HG02970 (cell line): ENCODE data around the gene CCSER1.
"Not testable (repeated sequence)": the region's sequence is repeated elsewhere in the genome, so short reads cannot be mapped to it uniquely, and the experiment has no call there.

Experiments used
- ATAC-seq: cut with Tn5 transposase; IDR thresholded peaks from one replicate; pipeline ENCODE4 v1.9.1; 2021; ENCODE audit warnings: mild to moderate bottlenecking, moderate library complexity, moderate number of reproducible peaks; ENCODE audit not compliant: unreplicated experiment, low FRiP score

Gene CCSER1

DNA sequence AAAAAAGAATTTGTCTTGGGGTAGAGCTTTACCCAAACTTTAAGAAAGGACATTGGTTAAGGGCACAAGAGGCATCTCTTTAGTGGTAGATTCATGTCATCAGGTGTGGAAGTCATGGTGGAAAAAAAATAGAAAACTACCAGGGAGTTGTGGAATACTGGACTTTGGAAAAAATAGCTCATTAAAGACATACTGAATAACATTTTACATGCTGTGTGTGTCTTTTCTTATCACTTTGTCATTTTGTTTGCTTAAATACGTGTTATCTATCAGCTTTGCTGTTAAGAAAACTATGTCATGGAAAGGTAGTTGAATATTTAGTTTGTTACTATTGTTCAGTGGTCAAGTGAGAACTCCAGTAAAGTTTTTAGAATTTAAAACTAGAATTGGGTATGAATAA is 147.0 kb downstream of the CCSER1 start:
- ATAC-seq, result no peak

DNA sequence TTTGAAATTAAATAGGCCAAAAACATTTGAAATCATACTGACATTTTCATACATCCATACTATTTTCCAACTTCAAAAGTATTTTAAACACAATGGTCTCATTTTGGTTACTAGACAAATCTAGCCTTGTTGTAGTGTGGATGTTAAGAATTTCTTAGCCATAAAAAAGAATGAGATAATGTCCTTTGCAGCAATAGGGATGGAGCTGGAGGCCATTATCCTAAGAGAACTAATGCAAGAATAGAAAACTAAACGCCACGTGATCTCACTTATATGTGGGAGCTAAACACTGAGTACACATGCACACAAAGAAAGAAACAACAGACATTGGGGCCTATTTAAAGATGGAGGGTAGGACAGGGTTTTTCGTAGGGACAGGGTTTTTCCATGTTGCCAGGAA is 153.8 kb downstream of the CCSER1 start:
- no peak for ATAC-seq

DNA sequence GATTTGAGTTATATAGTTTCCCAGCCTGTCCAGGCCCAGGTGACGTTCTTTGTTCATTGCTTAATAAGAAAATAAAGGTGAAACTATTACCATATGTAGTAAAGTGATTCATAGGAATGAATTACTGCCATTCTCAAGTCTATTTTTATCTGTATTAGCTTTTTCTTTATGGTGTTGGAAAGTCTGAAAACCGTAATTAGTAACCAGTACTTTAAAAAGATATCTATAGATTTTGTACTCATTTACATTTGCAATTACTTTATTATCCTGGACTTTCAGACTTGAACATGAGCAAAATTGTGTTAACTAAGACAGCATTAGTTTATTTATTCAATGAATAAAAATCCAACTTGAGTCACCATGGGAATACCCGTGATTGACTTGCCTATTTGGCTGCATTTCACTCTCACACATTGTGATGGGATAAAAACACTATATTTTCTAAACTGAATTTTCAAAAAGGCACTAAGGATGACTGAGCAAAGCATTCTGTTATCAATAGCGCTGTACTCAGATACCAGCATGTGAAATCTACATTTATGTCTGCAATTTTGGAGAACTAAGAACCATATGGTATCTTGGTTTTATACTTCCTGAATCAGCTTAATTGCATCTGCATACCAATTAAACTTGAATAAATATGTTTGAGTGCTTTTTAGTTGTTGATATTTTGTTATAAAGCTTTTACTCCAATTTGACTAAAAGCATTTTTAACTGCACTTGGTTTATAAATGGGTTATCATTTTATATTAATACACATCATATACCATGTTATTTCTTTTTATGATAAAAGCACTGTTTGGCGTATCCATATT is 154.6 kb downstream of the CCSER1 start:
- ATAC-seq, result no peak

DNA sequence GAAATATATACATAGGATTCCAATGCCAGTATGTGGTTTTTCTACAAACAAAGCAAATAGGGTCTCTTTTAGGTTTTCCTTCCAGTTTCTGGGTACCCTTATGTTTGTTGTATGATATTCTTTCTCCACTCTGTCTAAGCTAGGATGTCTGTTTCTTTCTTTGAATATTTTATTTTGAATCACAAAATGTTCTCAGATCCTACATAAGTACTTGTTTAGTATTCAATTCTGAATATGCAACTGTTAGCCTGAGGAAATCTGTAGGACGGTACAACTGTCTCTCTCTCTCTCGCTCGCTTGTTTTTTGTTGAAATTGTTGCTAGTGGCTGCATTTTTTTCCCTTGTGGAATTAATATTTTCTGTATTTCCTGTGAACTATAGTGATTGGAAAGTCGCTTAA is 163.2 kb downstream of the CCSER1 start:
- no peak for ATAC-seq

DNA sequence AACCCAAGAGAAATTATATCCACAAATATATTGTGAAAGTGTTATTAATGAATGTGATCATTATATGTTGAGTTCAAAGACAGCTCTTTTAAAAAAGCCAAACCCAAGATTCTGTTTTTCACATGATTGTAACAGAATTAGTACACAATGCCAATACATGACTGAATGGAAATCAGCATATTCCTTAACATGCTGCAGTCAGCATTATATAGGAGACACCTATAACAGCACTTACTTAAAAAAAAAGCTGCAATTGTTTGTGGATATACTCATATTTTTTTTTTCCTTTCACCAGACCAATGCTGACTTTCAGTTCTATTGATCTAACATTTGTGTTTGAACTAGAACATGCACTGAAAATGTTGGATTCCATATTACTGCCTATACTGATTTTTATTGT is 165.2 kb downstream of the CCSER1 start:
- ATAC-seq, result no peak

DNA sequence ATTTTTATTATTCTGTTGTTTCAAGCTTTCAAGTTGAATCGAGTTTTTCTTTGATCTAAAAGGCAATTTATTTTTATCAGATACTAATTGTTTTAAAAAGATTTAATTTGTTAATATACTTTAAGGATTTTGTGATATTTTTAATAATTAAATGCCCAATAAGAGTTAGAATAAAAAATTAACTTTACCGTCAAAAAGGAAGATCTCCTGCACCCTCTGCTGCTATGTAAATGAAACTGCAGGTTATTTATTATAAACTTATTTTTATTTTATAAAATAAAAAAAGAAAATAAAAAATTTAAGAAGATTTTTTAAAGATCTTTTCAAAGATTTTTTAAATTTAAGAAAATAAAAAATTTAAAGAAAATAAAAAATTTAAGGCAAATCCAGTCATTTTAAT is 166.1 kb downstream of the CCSER1 start:
- ATAC-seq, result no peak

DNA sequence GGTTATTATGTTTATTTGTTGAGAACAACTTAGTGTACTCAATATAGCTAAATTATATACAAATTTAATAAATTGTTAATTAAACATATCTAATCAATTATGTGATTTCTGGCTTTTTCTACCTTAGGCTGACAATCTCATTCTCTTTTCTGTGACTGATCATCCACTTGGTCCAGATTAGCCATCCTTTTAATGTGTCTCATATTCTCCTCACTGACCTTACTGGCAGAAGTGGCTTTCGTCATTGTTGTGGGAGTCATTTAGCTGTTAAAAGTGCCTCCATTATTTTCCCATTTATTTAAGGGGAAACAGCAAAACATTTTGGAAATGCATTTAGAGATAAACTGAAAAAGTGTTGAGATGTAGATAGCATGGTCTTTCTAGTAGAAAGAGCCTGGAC is 172.2 kb downstream of the CCSER1 start:
- no peak for ATAC-seq

DNA sequence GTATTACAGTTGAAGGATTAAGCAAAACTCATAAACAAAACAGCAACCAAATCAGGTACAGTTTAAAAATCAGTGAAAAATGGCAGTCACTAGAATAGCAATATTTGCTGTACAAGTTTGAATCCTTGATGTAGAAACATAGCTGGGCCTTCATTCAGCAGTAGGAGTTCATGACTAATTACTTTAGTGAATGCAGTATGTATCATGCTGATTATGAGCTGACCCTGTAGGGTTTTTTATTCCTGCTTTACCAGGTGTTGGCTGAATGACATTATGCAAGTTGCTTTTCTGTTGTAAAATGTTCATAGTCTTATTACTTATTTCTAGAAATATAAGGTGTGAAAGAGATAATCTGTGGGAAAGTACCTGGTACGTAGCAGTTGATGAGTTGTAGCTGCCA is 179.6 kb downstream of the CCSER1 start:
- no peak for ATAC-seq

DNA sequence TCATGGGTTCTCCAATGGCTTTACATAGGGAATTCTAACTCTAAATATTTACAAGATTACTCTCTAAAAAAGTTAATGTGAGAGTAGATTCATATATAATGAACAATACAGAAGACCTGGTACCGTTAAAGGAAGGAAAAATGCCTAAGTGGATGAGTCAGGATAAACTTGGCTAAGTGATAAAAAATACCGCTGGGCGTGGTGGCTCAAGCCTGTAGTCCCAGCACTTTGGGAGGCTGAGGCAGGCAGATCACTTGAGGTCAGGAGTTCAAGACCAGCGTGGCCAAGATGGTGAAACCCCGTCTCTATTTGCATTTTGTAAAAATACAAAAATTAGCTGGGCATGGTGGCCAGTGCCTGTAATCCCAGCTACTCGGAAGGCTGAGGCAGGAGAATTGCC is 189.9 kb downstream of the CCSER1 start:
- not testable (repeated sequence) for ATAC-seq

DNA sequence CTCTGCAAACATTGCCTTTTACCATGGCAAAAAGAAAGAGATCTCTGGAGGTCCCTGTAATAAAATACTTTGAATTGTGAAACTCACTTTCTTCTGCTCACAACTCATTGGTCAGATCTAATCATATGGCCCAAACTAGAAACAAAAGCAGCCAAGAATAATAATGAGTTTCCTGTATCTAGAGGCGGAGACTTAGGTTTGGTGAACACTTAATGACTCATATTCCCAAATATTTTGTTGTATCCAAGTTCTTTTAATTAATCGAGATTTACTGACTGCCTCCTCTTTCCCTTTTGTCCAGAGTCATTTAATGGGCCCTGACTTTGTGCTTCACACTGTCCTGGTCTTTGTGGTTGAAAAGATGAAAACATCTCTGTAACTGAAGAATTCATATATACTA is 190.6 kb downstream of the CCSER1 start:
- no peak for ATAC-seq

DNA sequence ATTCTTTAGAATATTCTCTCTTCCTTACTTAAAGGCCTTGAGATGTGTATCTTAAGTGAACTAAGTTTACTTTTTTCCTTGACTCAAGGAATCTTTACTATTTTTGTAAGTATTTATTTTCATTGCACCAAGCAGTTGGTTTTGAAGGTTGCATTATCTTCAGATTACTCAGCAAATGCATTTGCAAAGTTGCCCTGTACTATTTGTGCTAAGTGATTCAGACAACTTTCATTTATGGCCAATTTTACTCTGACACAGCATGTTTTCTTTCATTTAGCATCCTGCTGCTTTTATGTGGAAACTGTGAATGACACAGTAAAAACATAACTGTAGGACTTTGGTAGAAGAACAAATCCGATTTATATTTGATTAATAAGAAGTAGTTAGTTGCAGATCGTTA is 191.0 kb downstream of the CCSER1 start:
- no peak for ATAC-seq

DNA sequence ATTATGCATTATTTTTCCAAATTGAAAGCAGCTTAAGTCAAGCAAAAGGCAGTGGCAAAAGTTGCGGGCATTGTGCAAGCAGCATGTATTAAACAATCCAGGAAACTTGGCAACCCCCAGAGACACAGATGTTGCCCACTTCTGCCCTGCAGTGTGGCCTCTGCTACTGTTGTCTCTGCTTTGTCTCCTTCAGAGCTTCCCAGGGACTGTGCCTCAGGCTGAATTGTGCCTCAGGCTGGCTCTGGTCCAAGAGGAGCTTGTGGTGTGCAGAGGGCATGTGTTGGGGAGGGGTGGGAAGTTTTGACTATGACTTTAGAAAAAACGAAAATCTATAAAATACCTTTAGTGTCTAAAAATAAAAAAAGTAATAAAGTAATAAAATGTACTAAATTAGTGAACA is 201.4 kb downstream of the CCSER1 start:
- ATAC-seq, result no peak

DNA sequence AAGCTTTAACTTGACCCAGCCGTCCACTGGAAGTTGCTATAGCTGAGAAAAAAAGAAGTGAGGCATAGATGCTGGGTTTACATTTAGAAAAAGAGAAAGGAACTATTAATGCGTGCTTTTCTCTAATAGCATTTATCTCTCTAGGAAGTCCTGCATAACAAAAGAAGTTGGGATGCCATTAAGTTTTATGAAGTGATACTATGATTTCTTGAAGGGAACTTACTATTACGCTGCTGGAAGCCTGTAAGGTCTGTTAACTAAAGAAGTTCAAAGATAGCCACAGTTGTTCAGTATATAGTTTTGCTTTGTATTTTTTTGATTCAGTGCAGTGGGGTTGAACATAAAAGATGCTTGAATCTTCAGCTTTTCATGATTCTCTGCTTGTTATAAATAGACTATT is 203.4 kb downstream of the CCSER1 start:
- ATAC-seq, result no peak

DNA sequence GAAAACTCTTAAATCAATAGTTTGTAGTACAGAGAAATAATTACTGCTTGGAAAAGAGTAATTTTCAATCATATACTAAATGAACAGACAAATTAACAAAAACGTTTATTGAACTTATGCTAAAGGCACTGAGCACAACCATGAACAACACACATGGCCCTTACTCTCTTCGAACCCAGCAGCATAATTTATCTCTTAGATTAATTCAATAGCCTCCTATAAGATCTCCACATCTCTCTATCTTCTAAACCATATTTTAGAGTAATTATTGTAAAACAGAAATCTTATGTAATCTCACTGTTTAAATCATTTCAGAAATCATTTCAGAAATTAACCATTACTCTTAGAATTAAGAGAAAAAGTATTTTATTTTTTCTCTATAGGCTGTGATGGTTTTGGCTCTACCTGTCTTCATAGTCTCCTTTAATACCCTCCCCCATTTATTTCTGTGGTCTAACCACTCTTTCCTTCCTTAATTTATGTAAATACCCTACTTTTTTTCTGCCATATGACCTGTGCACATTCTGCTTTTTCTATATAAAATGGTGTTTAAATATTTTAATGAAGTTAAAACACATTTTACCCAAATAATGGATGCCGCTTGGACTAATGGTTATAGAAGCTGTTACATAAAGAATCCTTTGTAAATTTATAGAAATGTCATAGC is 218.5 kb downstream of the CCSER1 start:
- no peak for ATAC-seq

DNA sequence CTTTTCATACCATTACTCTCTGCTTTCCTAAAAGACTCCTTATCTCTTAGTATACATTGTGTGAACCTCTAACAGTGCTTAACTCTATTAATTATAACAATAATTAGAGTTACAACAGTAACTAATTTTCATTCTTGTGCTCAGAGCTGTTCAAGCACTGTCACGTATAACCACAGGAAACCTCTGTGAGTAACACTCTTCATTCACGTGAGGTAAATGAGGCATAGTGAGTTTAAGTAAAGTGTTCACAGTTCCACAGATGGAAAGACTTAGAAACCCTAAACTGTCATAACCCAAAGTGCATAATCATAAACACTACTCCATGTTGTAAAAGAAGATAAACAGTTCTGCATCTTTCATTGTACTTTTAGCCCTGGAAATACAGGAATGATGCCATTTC is 222.4 kb downstream of the CCSER1 start:
- ATAC-seq, result no peak

DNA sequence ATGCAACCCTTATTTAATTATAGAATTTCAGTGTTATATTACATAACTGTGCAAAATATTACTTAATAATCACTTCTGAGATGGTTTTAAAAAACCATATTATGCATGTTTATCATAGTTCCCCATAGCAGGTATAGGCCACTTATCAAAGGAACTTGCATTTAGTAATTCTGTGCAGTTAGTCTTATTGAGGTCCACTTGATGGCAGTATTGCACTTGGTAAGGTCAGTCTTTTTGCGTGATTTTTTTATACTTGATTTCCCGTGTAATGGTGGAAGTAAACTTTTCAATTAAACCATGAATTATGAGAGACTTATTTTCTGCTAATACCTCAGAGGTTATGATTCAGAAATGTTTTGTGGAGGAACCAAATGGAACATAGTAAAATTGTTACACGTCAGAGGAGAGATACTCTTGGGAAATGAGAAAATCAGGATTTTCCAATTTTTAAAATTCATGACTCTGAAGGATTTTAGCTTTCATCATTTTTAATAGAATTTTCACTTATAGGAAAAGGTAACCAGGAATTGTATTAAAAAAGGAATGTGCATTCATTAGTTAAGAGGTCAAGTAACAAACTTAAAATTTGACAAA is 230.0 kb downstream of the CCSER1 start:
- ATAC-seq, result no peak

DNA sequence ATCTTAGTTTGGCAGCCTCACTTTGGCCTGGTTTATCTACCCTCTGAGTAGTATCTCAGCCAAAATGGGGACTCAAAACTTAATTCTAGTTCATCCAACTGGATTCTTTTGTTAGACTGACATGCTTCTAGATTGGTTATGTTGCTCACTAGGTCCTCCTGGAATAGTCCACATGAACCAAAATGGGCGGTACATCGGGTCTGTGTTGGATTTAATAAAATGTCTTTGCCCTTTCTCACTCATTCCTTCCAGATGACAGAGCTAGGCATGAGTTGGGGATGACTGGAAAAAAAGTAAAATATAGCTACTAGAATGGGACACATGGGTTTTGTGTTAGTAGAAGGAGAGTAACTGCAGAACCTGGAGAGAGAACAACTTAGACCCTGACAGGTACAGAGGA is 247.9 kb downstream of the CCSER1 start:
- ATAC-seq, result no peak

DNA sequence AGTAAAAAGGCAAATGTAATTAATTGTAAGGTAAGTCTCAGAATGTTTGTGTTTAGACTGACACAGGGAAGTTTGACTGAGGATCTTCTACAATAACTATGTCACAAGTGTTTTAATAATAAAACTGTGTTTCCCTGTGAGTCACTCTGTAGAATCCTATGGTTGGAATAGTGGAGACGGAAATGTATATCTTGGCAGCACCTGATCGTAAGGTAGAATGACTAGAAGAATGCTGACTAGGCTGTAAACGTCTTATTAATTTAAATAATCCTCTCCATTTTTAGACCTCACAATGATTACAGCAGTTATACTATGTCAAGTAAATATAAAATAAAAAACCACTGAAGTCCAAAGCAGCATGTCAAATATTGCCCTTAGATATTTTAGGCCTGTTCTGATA is 266.0 kb downstream of the CCSER1 start:
- no peak for ATAC-seq

DNA sequence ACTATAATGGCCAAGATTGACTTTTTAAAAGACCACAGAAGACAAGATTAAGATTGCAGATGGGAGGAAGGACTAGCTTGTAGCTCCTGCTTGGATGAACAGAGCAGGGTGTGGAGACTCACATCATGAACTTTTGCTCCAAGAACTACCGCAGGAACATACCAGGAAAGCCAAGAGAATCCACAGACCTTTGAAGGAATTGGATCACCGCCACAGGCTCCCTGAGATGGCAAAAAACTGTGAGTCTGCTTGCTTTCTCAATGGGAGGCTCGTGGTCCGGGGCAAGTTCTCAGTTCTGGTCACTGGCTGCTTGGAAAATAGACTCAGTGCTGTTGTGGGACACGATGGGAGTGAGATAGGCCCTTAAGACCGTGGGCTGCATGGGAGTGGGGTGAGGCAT is 276.6 kb downstream of the CCSER1 start:
- ATAC-seq, result no peak

DNA sequence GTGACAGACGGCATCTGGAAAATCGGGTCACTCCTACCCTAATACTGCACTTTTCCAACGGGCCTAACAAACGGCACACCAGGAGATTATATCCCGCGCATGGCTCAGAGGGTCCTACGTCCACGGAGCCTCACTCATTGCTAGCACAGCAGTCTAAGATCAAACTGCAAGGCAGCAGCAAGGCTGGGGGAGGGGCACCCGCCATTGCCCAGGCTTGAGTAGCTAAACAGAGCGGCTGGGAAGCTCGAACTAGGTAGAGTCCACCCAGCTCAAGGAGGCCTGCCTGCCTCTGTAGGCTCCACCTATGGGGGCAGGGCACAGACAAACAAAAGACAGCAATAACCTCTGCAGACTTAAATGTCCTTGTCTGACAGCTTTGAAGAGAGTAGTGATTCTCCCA is 280.7 kb downstream of the CCSER1 start:
- not testable (repeated sequence) for ATAC-seq

DNA sequence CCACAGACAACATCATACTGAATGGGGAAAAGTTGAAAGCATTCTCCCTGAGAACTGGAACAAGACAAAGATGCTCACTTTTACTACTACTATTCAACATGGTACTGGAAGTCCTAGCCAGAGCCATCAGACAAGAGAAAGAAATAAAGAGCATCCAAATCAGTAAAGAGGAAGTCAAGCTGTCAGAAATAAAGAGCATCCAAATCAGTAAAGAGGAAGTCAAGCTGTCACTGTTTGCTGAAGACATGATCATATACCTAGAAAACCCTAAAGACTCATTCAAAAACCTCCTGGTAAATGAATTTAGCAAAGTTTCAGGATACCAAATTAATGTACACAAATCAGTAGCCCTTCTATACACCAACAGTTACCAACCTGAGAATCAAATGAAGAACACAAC is 285.6 kb downstream of the CCSER1 start:
- ATAC-seq, result not testable (repeated sequence)

DNA sequence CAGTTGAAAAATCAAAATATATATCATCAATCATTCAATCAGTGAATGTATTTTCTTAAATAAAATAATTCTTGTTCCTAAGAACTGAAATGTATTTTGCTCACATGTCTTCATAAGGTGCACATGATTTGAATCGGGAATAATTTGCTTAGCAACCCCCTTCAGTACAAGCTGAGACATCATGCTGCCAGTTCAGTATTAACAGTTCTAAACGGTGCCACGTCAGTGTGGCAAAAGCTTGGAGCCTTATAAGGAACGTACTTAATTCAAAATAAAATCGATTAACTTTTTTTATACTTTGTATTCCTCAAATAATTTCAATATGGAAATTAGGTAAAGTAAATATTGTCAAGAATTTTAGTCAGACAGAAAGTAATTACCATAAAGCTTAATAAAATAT is 287.9 kb downstream of the CCSER1 start:
- ATAC-seq, result no peak
